ENCODE results near the gene RAP1GAP. TPM values are rescaled to one million over a fixed set of nuclear protein-coding genes. Genes with fewer than 3 reads are reported as not detected.

The RAP1GAP gene
- total and polyA plus RNA-seq, 2 of the 13 experiments (the other 11 are each of a cell fraction or from before 2014, with no cell fraction given): 11.9 to 37.5 TPM

DNA sequence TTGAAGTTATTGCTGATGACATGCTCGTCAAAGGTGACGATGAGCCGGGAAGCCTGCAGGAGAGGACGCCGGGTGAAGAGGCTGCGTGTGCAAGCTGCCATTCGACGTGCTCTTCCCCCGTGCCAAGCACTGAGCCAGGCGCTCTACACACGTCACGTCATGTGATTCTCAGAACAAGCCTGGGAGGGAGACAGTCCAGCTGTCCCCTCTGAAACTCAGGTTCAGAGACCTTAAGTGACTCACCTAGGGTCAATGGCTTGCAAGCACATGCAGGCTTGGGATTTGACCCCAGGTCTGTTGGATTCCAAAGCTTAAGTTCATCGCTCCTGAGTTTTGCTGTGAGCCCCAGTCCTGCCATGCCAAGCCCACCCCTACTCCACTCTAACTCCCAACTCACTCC lies 57.1 kb downstream of the RAP1GAP start (continued):
- TF ChIP-seq, protein P1, sequence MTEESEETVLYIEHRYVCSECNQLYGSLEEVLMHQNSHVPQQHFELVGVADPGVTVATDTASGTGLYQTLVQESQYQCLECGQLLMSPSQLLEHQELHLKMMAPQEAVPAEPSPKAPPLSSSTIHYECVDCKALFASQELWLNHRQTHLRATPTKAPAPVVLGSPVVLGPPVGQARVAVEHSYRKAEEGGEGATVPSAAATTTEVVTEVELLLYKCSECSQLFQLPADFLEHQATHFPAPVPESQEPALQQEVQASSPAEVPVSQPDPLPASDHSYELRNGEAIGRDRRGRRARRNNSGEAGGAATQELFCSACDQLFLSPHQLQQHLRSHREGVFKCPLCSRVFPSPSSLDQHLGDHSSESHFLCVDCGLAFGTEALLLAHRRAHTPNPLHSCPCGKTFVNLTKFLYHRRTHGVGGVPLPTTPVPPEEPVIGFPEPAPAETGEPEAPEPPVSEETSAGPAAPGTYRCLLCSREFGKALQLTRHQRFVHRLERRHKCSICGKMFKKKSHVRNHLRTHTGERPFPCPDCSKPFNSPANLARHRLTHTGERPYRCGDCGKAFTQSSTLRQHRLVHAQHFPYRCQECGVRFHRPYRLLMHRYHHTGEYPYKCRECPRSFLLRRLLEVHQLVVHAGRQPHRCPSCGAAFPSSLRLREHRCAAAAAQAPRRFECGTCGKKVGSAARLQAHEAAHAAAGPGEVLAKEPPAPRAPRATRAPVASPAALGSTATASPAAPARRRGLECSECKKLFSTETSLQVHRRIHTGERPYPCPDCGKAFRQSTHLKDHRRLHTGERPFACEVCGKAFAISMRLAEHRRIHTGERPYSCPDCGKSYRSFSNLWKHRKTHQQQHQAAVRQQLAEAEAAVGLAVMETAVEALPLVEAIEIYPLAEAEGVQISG (CRISPR knock-in tag; IDR thresholded peaks at IDR 0.05): no peak
- TF ChIP-seq ZBTB37 (CRISPR knock-in tag; IDR thresholded peaks at IDR 0.05): no peak
- no peak for TF ChIP-seq SALL2 (CRISPR knock-in tag; IDR thresholded peaks at IDR 0.05)

GRCh38 chr1:21610989-21611785 lies 58.0 kb downstream of the RAP1GAP start:
- Histone ChIP-seq H3K9ac (ENCODE audit: insufficient read depth, low read depth, low read length) (no peak overlapping the region), H3K27me3 (ENCODE audit: control insufficient read depth in 1 of 2, insufficient read depth in 2 of 2, low read length in 2 of 2) (no peaks in the 10 kb centered on the region), H3K36me3 (replicated peaks in 1 of 2; ENCODE audit: control insufficient read depth in 1 of 2, insufficient read depth in 2 of 2, low read length in 2 of 2) (peaks cover 13 to 46% of the 10 kb centered on the region in 2 experiments), H3K9me3 (ENCODE audit: low read length) (no peaks in the 10 kb centered on the region), H3K79me2 (ENCODE audit: insufficient read depth, low read length) (no peaks in the 10 kb centered on the region), H3K27ac (ENCODE audit: extremely low read length, insufficient read depth, low read length) (no peak overlapping the region), H3K4me2 (ENCODE audit: low read depth, low read length) (no peak overlapping the region), H4K20me1 (ENCODE audit: insufficient read depth, low read length) (no peaks in the 10 kb centered on the region), H3K4me1 (ENCODE audit: insufficient read depth, low read length) (peaks cover 4% of the 10 kb centered on the region; the same call in 1 of the 2 replicates), H3K4me3 (replicated peaks in 1 of 3; ENCODE audit: insufficient read depth in 1 of 3, low read depth in 2 of 3, low read length in 3 of 3) (no peak overlapping the region), H2AFZ (ENCODE audit: low read length) (no peak overlapping the region)
- POLR2A ChIA-PET: no interaction called here
- BruUV-seq (replicated peaks): no TSS peak
- no peak for DNase-seq (ENCODE audit: low spot score)
- WGBS (ENCODE audit: low lambda C conversion rate): 92% methylated on average over 17 of the region's 21 CpGs
- in situ Hi-C loops (cut with HindIII; ENCODE audit: extremely low pct_ligation_motif_present, low pct_unique_long_range_greater_than_20kb): no loop called here
- CTCF ChIA-PET (ENCODE audit: low intra/inter-chr PET ratio, low total read pairs): no interaction called here
- intact Hi-C loops (cut with micrococcal nuclease; ENCODE audit: unreplicated experiment): no loop called here
- ATAC-seq: no peak
- FAIRE-seq: no peak
- no peak for TF ChIP-seq SMAD9 (CRISPR knock-in tag; IDR thresholded peaks at IDR 0.05)
- no peak for TF ChIP-seq ZNF33A (CRISPR knock-in tag; IDR thresholded peaks at IDR 0.05; ENCODE audit: borderline replicate concordance)
- TF ChIP-seq, protein P2, sequence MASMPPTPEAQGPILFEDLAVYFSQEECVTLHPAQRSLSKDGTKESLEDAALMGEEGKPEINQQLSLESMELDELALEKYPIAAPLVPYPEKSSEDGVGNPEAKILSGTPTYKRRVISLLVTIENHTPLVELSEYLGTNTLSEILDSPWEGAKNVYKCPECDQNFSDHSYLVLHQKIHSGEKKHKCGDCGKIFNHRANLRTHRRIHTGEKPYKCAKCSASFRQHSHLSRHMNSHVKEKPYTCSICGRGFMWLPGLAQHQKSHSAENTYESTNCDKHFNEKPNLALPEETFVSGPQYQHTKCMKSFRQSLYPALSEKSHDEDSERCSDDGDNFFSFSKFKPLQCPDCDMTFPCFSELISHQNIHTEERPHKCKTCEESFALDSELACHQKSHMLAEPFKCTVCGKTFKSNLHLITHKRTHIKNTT (CRISPR knock-in tag; IDR thresholded peaks at IDR 0.05): no peak
- TF ChIP-seq NFKB2 (CRISPR knock-in tag; IDR thresholded peaks at IDR 0.05; ENCODE audit: borderline replicate concordance): no peak
- no peak for TF ChIP-seq FOSL1 (CRISPR knock-in tag; IDR thresholded peaks at IDR 0.05; ENCODE audit: borderline replicate concordance)
- no peak for TF ChIP-seq ZFP1 (CRISPR knock-in tag; IDR thresholded peaks at IDR 0.05)
- TF ChIP-seq, protein P3, sequence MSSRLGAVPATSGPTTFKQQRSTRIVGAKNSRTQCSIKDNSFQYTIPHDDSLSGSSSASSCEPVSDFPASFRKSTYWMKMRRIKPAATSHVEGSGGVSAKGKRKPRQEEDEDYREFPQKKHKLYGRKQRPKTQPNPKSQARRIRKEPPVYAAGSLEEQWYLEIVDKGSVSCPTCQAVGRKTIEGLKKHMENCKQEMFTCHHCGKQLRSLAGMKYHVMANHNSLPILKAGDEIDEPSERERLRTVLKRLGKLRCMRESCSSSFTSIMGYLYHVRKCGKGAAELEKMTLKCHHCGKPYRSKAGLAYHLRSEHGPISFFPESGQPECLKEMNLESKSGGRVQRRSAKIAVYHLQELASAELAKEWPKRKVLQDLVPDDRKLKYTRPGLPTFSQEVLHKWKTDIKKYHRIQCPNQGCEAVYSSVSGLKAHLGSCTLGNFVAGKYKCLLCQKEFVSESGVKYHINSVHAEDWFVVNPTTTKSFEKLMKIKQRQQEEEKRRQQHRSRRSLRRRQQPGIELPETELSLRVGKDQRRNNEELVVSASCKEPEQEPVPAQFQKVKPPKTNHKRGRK (CRISPR knock-in tag; IDR thresholded peaks at IDR 0.05): no peak
- TF ChIP-seq CREM (IDR thresholded peaks at IDR 0.05): no peak
- TF ChIP-seq CREM (CRISPR knock-in tag; IDR thresholded peaks at IDR 0.05): no peak
- TF ChIP-seq CENPT (CRISPR knock-in tag; IDR thresholded peaks at IDR 0.05; ENCODE audit: low read depth): no peak
- TF ChIP-seq, protein P4, sequence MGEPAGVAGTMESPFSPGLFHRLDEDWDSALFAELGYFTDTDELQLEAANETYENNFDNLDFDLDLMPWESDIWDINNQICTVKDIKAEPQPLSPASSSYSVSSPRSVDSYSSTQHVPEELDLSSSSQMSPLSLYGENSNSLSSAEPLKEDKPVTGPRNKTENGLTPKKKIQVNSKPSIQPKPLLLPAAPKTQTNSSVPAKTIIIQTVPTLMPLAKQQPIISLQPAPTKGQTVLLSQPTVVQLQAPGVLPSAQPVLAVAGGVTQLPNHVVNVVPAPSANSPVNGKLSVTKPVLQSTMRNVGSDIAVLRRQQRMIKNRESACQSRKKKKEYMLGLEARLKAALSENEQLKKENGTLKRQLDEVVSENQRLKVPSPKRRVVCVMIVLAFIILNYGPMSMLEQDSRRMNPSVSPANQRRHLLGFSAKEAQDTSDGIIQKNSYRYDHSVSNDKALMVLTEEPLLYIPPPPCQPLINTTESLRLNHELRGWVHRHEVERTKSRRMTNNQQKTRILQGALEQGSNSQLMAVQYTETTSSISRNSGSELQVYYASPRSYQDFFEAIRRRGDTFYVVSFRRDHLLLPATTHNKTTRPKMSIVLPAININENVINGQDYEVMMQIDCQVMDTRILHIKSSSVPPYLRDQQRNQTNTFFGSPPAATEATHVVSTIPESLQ (CRISPR knock-in tag; conservative IDR thresholded peaks at IDR 0.05): no peak

Data from HepG2 (cell line).